Activated naive CD4-positive, alpha-beta T cell treated with anti-CD3 and anti-CD28 coated beads, Interleukin-2, amount 10 ng/mL, durations not matched to agents 7 days and 5 days (primary cell): ENCODE results near the gene NEO1.

Experiments used
- CTCF ChIA-PET: fragments of 350-600 bp; sonication (Branson Sonifier 250); formaldehyde crosslinking; loops from one replicate; lab custom pipeline; 2021; ENCODE audit warnings: antibody characterized with exemption; lab: Charles Lee
- DNase-seq: peaks from one replicate; pipeline ENCODE4 v3.0.0-alpha.2; 2020
- H3K27ac Mint-ChIP-seq: one replicate; pipeline ENCODE4 v1.8.0; 2021; ENCODE audit warnings: mild to moderate bottlenecking, moderate library complexity, mixed read lengths
- H3K27me3 Mint-ChIP-seq: one replicate; pipeline ENCODE4 v1.8.0; 2021; ENCODE audit warnings: mild to moderate bottlenecking, mixed read lengths
- H3K36me3 Mint-ChIP-seq: one replicate; pipeline ENCODE4 v1.8.0; 2021; ENCODE audit warnings: mixed read lengths
- H3K4me1 Mint-ChIP-seq: one replicate; pipeline ENCODE4 v1.8.0; 2021; ENCODE audit warnings: mixed read lengths
- H3K4me3 Mint-ChIP-seq: one replicate; pipeline ENCODE4 v1.8.0; 2021; ENCODE audit warnings: mild to moderate bottlenecking, moderate library complexity, mixed read lengths
- H3K9me3 Mint-ChIP-seq: one replicate; pipeline ENCODE4 v1.8.0; 2021; ENCODE audit warnings: mixed read lengths

The NEO1 gene

DNA sequence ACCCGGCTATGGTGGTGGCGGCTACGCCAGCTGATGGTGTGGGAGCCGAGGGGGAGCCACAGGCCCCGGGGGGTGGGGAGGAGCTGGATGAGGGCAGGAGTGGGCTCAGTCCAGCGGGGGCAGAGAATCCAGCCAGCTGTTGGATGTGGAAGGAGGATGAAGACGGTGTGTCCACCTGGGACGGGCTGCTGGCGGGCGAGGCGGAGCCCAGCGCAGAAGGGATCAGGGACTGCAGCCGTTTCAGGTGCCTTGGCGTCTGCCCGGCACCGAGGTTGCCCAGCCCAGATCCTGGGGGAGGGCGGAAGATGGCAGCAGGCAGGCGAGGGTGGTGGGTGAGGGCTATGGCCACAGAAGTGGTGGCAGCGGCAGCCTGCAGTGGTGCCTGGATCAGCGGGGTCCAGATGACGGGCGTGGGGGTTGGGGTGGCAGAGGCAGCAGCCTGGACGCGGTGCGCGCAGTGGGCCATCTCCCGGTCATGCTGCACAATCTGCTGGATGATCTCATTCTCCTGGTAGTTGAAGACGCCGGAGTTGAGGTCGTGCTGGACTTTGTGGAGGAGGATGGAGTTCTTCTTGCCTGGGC is 271.2 kb downstream of the NEO1 start:
- peaks cover 35% of the 10 kb centered on the region for H3K27me3 Mint-ChIP-seq
- no peaks in the 10 kb centered on the region for H3K9me3 Mint-ChIP-seq
- H3K36me3 Mint-ChIP-seq = no peaks in the 10 kb centered on the region
- CTCF ChIA-PET = no interaction called here
- no peaks in the 10 kb centered on the region for H3K4me1 Mint-ChIP-seq
- peak; percentile 8 for DNase-seq
- no peak overlapping the region for H3K27ac Mint-ChIP-seq
- no peak overlapping the region for H3K4me3 Mint-ChIP-seq

DNA sequence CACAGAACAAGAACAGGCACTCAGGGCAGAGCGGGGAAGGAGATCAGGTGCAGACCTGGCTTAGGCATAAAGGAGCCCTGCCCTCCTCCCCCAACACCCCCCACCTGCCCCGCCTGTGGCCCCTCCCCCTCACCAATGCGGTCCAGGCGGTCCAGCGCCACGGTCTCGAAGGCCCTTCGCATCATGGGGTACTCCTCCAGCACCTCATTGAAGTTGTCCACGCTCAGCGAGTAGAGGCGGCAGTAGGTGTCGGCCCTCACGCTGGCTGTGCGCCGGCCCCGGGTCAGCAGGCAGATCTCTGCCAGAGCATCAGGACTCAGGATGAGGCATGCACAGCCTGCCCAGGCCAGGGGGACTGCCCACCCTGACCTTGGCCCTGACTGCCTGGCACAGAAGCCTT is 271.7 kb downstream of the NEO1 start:
- Mint-ChIP-seq H3K36me3 (no peaks in the 10 kb centered on the region), H3K27ac (no peak overlapping the region), H3K4me3 (no peak overlapping the region), H3K27me3 (peaks cover 30% of the 10 kb centered on the region), H3K9me3 (no peaks in the 10 kb centered on the region), H3K4me1 (no peaks in the 10 kb centered on the region)
- DNase-seq = no peak
- CTCF ChIA-PET = no interaction called here

- H3K27me3 Mint-ChIP-seq = peaks cover 23% of the 10 kb centered on the region
- H3K4me3 Mint-ChIP-seq = no peak overlapping the region
- no peak overlapping the region for H3K27ac Mint-ChIP-seq
- no peak for DNase-seq
- CTCF ChIA-PET = interaction anchor here (1.5 kb wide), 1 partner anchor 17 kb away, joined by 5 read pairs; no protein-coding TSS in a partner anchor
- no peaks in the 10 kb centered on the region for H3K9me3 Mint-ChIP-seq
- H3K36me3 Mint-ChIP-seq = no peaks in the 10 kb centered on the region
- H3K4me1 Mint-ChIP-seq = no peaks in the 10 kb centered on the region
Observed at GRCh38 chr15:73324496-73325170, 272.4 kb downstream of the NEO1 start.

- Mint-ChIP-seq H3K27me3 (peaks cover 19% of the 10 kb centered on the region), H3K9me3 (no peaks in the 10 kb centered on the region), H3K4me1 (no peaks in the 10 kb centered on the region), H3K36me3 (no peaks in the 10 kb centered on the region), H3K27ac (no peak overlapping the region), H3K4me3 (no peak overlapping the region)
- peak; percentile 27 for DNase-seq
- CTCF ChIA-PET = interaction anchor here (1.5 kb wide), 1 partner anchor 18 kb away, joined by 5 read pairs; no protein-coding TSS in a partner anchor
Observed at GRCh38 chr15:73325191-73325861, 273.1 kb downstream of the NEO1 start.

DNA sequence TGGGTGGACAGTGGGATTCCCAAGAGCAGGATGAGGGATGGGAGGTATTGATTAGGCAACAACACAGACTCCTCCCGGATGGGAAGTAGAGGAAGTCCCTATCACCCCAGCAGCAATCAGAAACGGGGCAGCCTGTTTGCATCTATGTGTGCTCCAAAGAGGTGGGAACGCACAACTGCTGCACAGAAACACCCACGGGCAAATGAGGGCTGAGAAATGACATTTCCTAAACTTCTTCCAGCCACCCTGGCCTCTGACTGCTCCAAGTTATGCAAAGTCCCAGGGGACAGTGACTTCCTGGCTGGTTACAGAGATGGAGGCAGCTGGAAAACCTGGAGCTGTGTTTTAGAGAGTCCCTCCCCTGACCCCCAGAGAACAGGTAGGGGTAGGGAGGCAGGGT is 273.9 kb downstream of the NEO1 start:
- H3K27me3 Mint-ChIP-seq = peaks cover 18% of the 10 kb centered on the region
- CTCF ChIA-PET = no interaction called here
- H3K4me3 Mint-ChIP-seq = no peak overlapping the region

GRCh38 chr15:73328149-73328820 is 276.0 kb downstream of the NEO1 start:
- CTCF ChIA-PET = no interaction called here
- no peak for DNase-seq
- Mint-ChIP-seq H3K4me3 (no peak overlapping the region), H3K4me1 (no peaks in the 10 kb centered on the region), H3K36me3 (no peaks in the 10 kb centered on the region), H3K9me3 (no peaks in the 10 kb centered on the region), H3K27ac (no peak overlapping the region), H3K27me3 (peaks cover 18% of the 10 kb centered on the region)

More for the DNA sequence above, 273.9 kb downstream of the NEO1 start:
- H3K4me1 Mint-ChIP-seq = no peaks in the 10 kb centered on the region
- no peak for DNase-seq
- no peaks in the 10 kb centered on the region for H3K36me3 Mint-ChIP-seq
- H3K9me3 Mint-ChIP-seq = no peaks in the 10 kb centered on the region
- H3K27ac Mint-ChIP-seq = no peak overlapping the region

DNA sequence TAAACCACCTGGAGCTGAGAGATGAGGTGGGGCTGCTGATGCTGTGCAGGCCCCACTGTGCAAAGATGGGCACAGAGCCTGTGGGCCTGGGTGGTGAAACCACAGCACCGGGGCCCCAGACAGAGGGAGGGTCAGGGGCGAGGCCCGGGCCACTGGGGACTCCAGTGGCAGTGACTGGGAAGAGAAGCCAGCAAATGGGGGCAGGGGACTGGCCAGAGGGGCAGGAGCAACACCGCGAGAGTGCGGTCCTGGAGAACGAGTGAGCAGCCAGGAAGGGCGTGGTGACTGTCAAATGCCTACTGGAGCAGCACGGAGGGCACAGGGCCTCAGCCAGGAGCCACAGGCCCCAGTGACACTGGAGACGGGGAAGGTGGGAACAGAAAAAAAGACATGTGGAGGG is 276.7 kb downstream of the NEO1 start:
- H3K4me1 Mint-ChIP-seq = no peaks in the 10 kb centered on the region
- DNase-seq = no peak
- no peak overlapping the region for H3K27ac Mint-ChIP-seq
- H3K9me3 Mint-ChIP-seq = no peaks in the 10 kb centered on the region
- H3K36me3 Mint-ChIP-seq = no peaks in the 10 kb centered on the region
- no peak overlapping the region for H3K4me3 Mint-ChIP-seq
- CTCF ChIA-PET = no interaction called here
- H3K27me3 Mint-ChIP-seq = peaks cover 18% of the 10 kb centered on the region

- CTCF ChIA-PET = no interaction called here
- DNase-seq = no peak
- Mint-ChIP-seq H3K36me3 (no peaks in the 10 kb centered on the region), H3K4me3 (no peak overlapping the region), H3K27ac (no peak overlapping the region), H3K9me3 (no peaks in the 10 kb centered on the region), H3K4me1 (no peaks in the 10 kb centered on the region), H3K27me3 (peaks cover 18% of the 10 kb centered on the region)
Observed at GRCh38 chr15:73329501-73330200, 277.4 kb downstream of the NEO1 start.

DNA sequence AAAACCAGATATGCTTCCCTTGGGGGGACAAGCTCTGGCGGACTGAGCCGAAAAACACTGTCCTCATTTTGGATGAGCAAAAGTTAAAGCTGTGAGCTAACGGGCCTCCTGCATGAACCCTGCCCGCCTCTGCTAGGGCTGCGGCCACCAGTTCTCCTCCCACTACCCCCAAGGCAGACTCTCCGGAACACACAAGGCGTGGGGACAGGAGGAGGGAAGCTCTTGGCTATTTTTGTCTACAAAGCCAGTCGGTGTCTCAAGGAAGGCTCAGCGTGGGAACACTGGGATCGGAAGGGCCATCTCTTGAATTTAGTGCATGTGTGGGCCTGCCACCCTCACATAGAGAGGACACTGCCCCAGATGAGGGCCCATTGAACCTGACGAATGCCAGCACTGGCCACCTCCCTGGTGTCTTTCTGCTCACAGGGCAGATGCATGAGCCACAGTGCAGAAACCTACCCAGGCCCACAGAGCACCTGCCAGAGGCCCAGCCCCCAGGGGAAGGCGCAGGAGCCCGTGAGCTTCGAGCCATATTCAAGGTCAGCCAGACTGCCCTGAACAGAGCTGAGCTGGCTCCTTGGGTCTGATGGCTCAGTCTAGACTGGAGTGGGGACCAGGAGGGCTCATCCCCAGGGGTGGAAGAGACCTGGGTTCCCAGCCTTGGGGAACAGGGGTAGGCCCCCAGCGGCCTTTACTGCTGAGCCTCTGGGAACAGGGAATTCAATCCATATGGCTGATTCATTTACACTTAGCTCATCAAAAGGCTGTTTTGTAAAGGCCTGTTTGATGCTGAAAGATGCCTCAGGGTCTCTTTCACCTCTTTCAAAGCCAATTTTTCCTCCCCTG is 278.2 kb downstream of the NEO1 start:
- no peak for DNase-seq
- Mint-ChIP-seq H3K9me3 (no peaks in the 10 kb centered on the region), H3K36me3 (no peaks in the 10 kb centered on the region), H3K27ac (no peak overlapping the region), H3K4me3 (no peak overlapping the region), H3K27me3 (peaks cover 17% of the 10 kb centered on the region), H3K4me1 (no peaks in the 10 kb centered on the region)
- CTCF ChIA-PET = no interaction called here

GRCh38 chr15:73331501-73331900 is 279.2 kb downstream of the NEO1 start:
- DNase-seq = no peak
- Mint-ChIP-seq H3K36me3 (no peaks in the 10 kb centered on the region), H3K4me3 (no peak overlapping the region), H3K4me1 (no peaks in the 10 kb centered on the region), H3K27ac (no peak overlapping the region), H3K27me3 (peaks cover 7% of the 10 kb centered on the region), H3K9me3 (no peaks in the 10 kb centered on the region)
- CTCF ChIA-PET = interaction anchor here (0.5 kb wide), 1 partner anchor 29 kb away, joined by 3 read pairs; no protein-coding TSS in a partner anchor

DNA sequence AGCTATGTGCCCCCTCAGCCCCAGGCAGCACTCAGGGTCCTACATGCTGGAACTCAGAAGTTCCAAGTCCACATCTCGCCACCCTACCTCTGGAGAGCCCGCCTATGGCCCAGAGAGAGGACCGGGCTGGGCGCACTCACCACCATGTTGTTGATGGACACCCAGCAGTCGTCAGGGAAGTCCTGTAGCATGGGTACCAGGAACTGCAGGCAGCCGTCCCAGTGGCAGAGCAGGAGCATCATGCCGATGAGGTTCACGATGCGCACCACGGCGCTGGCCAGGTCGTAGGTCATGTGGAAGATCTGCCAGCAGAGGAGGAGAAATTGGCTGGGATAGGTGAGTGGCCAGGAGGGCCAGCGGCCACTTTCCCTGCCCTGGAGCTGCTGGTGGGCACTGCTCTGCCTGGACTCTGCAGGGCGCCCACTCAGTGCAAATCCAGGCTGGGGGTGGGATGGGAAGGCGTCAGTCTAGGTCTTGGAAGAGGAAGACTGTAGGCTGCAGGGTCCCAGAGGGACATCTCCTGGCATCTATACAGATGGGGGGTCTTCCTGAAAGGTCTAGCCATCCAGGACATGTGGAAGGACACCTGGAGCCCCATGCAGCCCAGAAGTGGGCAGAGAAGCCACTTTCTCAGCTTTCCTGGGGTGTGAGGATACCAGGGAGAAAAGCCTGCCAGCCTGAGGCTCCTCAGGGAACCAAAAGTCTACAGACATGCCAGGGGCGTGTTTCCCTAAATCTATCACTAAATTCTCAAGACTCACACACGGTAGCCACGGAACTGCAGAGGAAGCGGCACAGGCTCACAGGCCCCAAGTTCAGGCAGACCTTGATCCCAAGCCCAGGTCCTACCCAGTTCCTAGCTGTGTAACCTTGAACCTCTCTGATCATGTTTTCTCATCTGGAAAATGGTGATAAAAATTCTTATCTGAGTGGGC is 280.0 kb downstream of the NEO1 start:
- Mint-ChIP-seq H3K27me3 (peaks cover 6% of the 10 kb centered on the region), H3K36me3 (no peaks in the 10 kb centered on the region), H3K9me3 (no peaks in the 10 kb centered on the region), H3K27ac (no peak overlapping the region), H3K4me1 (no peaks in the 10 kb centered on the region), H3K4me3 (no peak overlapping the region)
- DNase-seq = no peak
- CTCF ChIA-PET = interaction anchor here (0.5 kb wide), 1 partner anchor 29 kb away, joined by 3 read pairs; no protein-coding TSS in a partner anchor

DNA sequence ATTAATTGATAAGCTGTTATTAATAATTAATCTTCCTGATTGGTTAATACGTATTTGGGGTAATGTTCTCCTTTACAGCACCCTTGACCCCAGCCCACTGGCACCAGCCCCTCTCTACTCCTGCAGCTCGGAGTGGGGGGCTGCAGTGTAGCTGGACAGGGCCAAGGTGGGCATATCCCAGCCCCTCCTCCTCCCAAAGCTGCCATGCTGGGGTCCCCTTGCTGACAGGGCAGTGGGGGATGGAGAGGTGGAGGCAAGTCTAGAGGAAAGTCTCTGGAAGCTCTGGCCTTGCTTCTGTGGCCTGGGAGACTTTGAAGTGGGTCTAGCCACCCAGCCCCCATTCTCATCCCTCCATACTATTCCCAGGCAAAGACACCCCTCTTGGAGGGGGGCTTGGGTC is 280.7 kb downstream of the NEO1 start:
- CTCF ChIA-PET = no interaction called here
- no peaks in the 10 kb centered on the region for H3K27me3 Mint-ChIP-seq
- H3K9me3 Mint-ChIP-seq = no peaks in the 10 kb centered on the region

More for the DNA sequence above, 280.7 kb downstream of the NEO1 start:
- Mint-ChIP-seq H3K4me1 (no peaks in the 10 kb centered on the region), H3K4me3 (no peak overlapping the region), H3K36me3 (no peaks in the 10 kb centered on the region), H3K27ac (no peak overlapping the region)
- no peak for DNase-seq
